ENCODE data around the gene DRICH1.

GRCh38 chr22:23657727-23658126, 25.6 kb upstream of the DRICH1 start:
- no peak for TF ChIP-seq USF1 (CRISPR knock-in tag; IDR thresholded peaks at IDR 0.05)
- no peak for TF ChIP-seq ESRRA (CRISPR knock-in tag; IDR thresholded peaks at IDR 0.05; ENCODE audit: borderline replicate concordance)
- TF ChIP-seq ZBTB21 (CRISPR knock-in tag; IDR thresholded peaks at IDR 0.05; ENCODE audit: borderline replicate concordance), result no peak
- TF ChIP-seq RELA (CRISPR knock-in tag; IDR thresholded peaks at IDR 0.05; ENCODE audit: borderline replicate concordance), result no peak
- TF ChIP-seq CTCF (IDR thresholded peaks at IDR 0.05), result no peak
- TF ChIP-seq IRF1 (CRISPR knock-in tag; IDR thresholded peaks at IDR 0.05), result no peak
- no peak for TF ChIP-seq AFF4 (CRISPR knock-in tag; IDR thresholded peaks at IDR 0.05; ENCODE audit: borderline replicate concordance)
- no peak for TF ChIP-seq MAX (CRISPR knock-in tag; IDR thresholded peaks at IDR 0.05)
